Measurements from ENCODE around the gene TIMM44.

DNA sequence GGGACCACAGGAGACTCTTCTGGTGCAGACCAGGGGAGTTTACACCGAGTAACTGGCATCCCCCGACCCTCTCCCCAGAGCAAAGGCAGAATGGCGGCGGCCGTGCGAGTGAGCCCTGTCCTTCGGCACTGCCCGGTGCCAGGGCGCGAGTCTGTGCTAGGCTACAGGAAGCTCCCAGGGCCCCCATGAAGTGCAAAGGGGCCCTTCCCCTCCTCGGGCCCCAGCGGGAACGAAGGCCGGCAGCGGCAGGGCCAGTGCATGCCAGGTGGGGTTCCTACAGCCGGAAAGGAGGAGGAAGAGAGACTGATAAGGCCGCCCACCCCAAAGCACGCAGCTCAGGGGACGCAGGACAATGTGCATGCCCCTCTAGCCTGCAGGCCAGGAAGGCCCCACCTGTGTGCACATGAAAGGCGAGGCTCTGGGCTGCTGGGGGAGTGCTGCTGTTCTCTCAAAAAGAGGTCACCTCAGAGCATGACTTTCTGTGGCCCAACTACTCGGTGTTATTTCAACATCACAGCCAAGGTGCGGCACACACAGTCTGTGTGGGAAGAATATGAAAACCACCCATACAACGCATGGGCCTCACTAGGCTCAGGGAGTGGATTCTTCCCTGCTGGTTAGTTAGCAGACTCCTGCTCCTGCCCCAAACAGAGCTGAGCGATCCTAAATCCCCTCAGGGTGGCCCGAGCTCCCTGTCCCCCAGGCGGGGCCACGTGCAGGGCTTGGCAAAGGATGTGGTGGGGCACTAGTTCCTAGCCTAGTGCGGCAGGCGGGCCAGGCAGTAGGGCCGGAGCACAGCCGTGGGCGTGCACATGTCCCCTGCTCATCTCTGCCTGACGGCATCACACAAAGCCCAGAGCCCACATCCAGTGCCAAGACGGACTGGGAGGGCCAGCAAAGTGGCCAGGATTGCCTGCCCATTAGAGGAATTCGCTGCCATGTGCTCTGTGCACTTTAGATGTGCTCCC, 28.4 kb upstream of the TIMM44 start:
- TF ChIP-seq ASH2L (IDR thresholded peaks at IDR 0.05; ENCODE audit: low read length) (no peak), EZH2 (IDR thresholded peaks at IDR 0.05; ENCODE audit: low read depth, low read length, severe bottlenecking) (no peak), POLR2A (IDR thresholded peaks at IDR 0.05; ENCODE audit: control extremely low read depth in 1 of 2, low read depth in 2 of 2, low read length in 2 of 2) (no peak; a peak in 1 of 3 replicates), CHD1 (IDR thresholded peaks at IDR 0.05; ENCODE audit: low read depth, low read length) (no peak), RAD21 (IDR thresholded peaks at IDR 0.05 in 1 of 2, conservative IDR thresholded peaks at IDR 0.05 in 1 of 2; ENCODE audit: low read depth in 2 of 2, low read length in 2 of 2) (no peak), SP1 (IDR thresholded peaks at IDR 0.05; ENCODE audit: low read depth, low read length) (no peak), TAF1 (IDR thresholded peaks at IDR 0.05; ENCODE audit: low read depth, low read length) (no peak)
- TF ChIP-seq, protein P1, sequence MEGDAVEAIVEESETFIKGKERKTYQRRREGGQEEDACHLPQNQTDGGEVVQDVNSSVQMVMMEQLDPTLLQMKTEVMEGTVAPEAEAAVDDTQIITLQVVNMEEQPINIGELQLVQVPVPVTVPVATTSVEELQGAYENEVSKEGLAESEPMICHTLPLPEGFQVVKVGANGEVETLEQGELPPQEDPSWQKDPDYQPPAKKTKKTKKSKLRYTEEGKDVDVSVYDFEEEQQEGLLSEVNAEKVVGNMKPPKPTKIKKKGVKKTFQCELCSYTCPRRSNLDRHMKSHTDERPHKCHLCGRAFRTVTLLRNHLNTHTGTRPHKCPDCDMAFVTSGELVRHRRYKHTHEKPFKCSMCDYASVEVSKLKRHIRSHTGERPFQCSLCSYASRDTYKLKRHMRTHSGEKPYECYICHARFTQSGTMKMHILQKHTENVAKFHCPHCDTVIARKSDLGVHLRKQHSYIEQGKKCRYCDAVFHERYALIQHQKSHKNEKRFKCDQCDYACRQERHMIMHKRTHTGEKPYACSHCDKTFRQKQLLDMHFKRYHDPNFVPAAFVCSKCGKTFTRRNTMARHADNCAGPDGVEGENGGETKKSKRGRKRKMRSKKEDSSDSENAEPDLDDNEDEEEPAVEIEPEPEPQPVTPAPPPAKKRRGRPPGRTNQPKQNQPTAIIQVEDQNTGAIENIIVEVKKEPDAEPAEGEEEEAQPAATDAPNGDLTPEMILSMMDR (IDR thresholded peaks at IDR 0.05; ENCODE audit: control extremely low read depth in 1 of 3, insufficient read depth in 1 of 3, low read depth in 1 of 3, low read length in 3 of 3): no peak
- TF ChIP-seq, protein P2, sequence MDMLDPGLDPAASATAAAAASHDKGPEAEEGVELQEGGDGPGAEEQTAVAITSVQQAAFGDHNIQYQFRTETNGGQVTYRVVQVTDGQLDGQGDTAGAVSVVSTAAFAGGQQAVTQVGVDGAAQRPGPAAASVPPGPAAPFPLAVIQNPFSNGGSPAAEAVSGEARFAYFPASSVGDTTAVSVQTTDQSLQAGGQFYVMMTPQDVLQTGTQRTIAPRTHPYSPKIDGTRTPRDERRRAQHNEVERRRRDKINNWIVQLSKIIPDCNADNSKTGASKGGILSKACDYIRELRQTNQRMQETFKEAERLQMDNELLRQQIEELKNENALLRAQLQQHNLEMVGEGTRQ (IDR thresholded peaks at IDR 0.05; ENCODE audit: low read length): no peak
